HEK293 (cell line): Measurements from ENCODE around the gene QRFPR.

ENCODE experiments used
- CTCF ChIA-PET: fragments of 350-600 bp; formaldehyde crosslinking; extraction: SDS; loops from one replicate; lab custom pipeline; 2021; ENCODE audit warnings: antibody characterized with exemption; lab: Yijun Ruan, JAX
- POLR2A ChIA-PET: fragments of 300-600 bp; formaldehyde crosslinking; extraction: SDS; loops from one replicate; lab custom pipeline; 2020; ENCODE audit warnings: antibody characterized with exemption, inconsistent platforms; lab: Yijun Ruan, JAX
- H3K27ac ChIP-seq: fragments of 200-500 bp; sonication (Bioruptor generic); 2 replicates; pipeline ENCODE4 v1.5.1; 2014; ENCODE audit warnings: low read depth, low read length, control low read depth, inconsistent platforms; ENCODE audit errors: extremely low read depth
- H3K36me3 ChIP-seq, 2 experiments: fragments of 200-500 bp in 1 of 2; sonication (Bioruptor generic) in 1 of 2; 1 replicate in 1 of 2; 2 replicates in 1 of 2; pipeline ENCODE4 v1.5.1; 2014 to 2017; ENCODE audit warnings: inconsistent platforms in 2 of 2, low read length in 2 of 2; ENCODE audit not compliant: control insufficient read depth in 2 of 2, insufficient read depth in 1 of 2
- H3K4me1 ChIP-seq: fragments of 200-500 bp; sonication (Bioruptor generic); 2 replicates; pipeline ENCODE4 v1.5.1; 2014; ENCODE audit warnings: mild to moderate bottlenecking, low read length, inconsistent platforms; ENCODE audit not compliant: control insufficient read depth, insufficient read depth
- H3K4me3 ChIP-seq: 2 replicates; pipeline ENCODE4 v1.5.1; 2011; ENCODE audit warnings: low read depth, mild to moderate bottlenecking, control low read depth, low read length, moderate library complexity
- H3K9me3 ChIP-seq: fragments of 200-500 bp; sonication (Bioruptor generic); 2 replicates; pipeline ENCODE4 v1.5.1; 2014; ENCODE audit warnings: low read depth, low read length, inconsistent platforms; ENCODE audit not compliant: control insufficient read depth, insufficient read depth
- CTCF ChIP-seq: fragments of 450-650 bp; formaldehyde crosslinking; IDR thresholded peaks from 2 replicates; pipeline ENCODE4 v1.5.1; 2016; ENCODE audit warnings: missing biosample characterization, missing genetic modification characterization
- GLIS2 ChIP-seq: fragments of 450-650 bp; formaldehyde crosslinking; IDR thresholded peaks from 2 replicates; pipeline ENCODE4 v1.5.1; 2016; ENCODE audit warnings: missing biosample characterization, missing genetic modification characterization
- MYNN ChIP-seq: fragments of 450-650 bp; formaldehyde crosslinking; IDR thresholded peaks from 2 replicates; pipeline ENCODE4 v1.5.1; 2016; ENCODE audit warnings: missing biosample characterization, missing genetic modification characterization, borderline replicate concordance
- REST ChIP-seq: fragments of 450-650 bp; formaldehyde crosslinking; IDR thresholded peaks from 2 replicates; pipeline ENCODE4 v1.5.1; 2016; ENCODE audit warnings: missing biosample characterization, missing genetic modification characterization
- SCRT1 ChIP-seq: fragments of 450-650 bp; formaldehyde crosslinking; IDR thresholded peaks from 2 replicates; pipeline ENCODE4 v1.5.1; 2016; ENCODE audit warnings: missing biosample characterization, missing genetic modification characterization, borderline replicate concordance
- SCRT2 ChIP-seq: fragments of 450-650 bp; formaldehyde crosslinking; IDR thresholded peaks from 2 replicates; pipeline ENCODE4 v1.5.1; 2016; ENCODE audit warnings: missing biosample characterization, missing genetic modification characterization
- YY2 ChIP-seq: fragments of 450-650 bp; formaldehyde crosslinking; IDR thresholded peaks from 2 replicates; pipeline ENCODE4 v1.5.1; 2016; ENCODE audit warnings: missing biosample characterization, missing genetic modification characterization
- ZBTB26 ChIP-seq: fragments of 450-650 bp; formaldehyde crosslinking; optimal IDR thresholded peaks from 2 replicates; pipeline ENCODE3; 2016; ENCODE audit warnings: missing biosample characterization, mild to moderate bottlenecking, missing genetic modification characterization
- ZNF148 ChIP-seq: fragments of 450-650 bp; formaldehyde crosslinking; IDR thresholded peaks from 2 replicates; pipeline ENCODE4 v1.5.0; 2017; ENCODE audit warnings: missing biosample characterization, missing genetic modification characterization, borderline replicate concordance
- ZNF214 ChIP-seq: fragments of 450-650 bp; formaldehyde crosslinking; IDR thresholded peaks from 2 replicates; pipeline ENCODE4 v1.5.1; 2017; ENCODE audit warnings: missing biosample characterization, mild to moderate bottlenecking, missing genetic modification characterization, borderline replicate concordance
- ZNF324 ChIP-seq: fragments of 450-650 bp; formaldehyde crosslinking; IDR thresholded peaks from 2 replicates; pipeline ENCODE4 v1.5.1; 2016; ENCODE audit warnings: missing biosample characterization, missing genetic modification characterization
- ZNF362 ChIP-seq: fragments of 450-650 bp; formaldehyde crosslinking; IDR thresholded peaks from 2 replicates; pipeline ENCODE4 v1.5.1; 2016; ENCODE audit warnings: missing biosample characterization, missing genetic modification characterization
- ZNF513 ChIP-seq: fragments of 450-650 bp; IDR thresholded peaks from 2 replicates; pipeline ENCODE4 v1.5.1; 2018; ENCODE audit warnings: missing biosample characterization, missing genetic modification characterization
- ZNF548 ChIP-seq: fragments of 450-650 bp; formaldehyde crosslinking; IDR thresholded peaks from 2 replicates; pipeline ENCODE4 v1.5.1; 2016; ENCODE audit warnings: missing biosample characterization, missing genetic modification characterization
- ZNF561 ChIP-seq: fragments of 450-650 bp; IDR thresholded peaks from 2 replicates; pipeline ENCODE4 v1.5.1; 2018; ENCODE audit warnings: missing biosample characterization, missing genetic modification characterization, borderline replicate concordance
- ZNF571 ChIP-seq: fragments of 450-650 bp; formaldehyde crosslinking; IDR thresholded peaks from 2 replicates; pipeline ENCODE4 v1.5.0; 2017; ENCODE audit warnings: missing biosample characterization, missing genetic modification characterization
- ZNF747 ChIP-seq: fragments of 450-650 bp; formaldehyde crosslinking; IDR thresholded peaks from 2 replicates; pipeline ENCODE4 v1.5.1; 2016; ENCODE audit warnings: missing biosample characterization, missing genetic modification characterization
- ZNF830 ChIP-seq: fragments of 450-650 bp; IDR thresholded peaks from 2 replicates; pipeline ENCODE4 v1.5.0; 2018; ENCODE audit warnings: missing biosample characterization, missing genetic modification characterization, low read depth, mild to moderate bottlenecking, moderate library complexity
- TF ChIP-seq, protein P1 (sequence below): fragments of 450-650 bp; formaldehyde crosslinking; IDR thresholded peaks from 2 replicates; pipeline ENCODE4 v1.5.1; 2016; ENCODE audit warnings: missing biosample characterization, missing genetic modification characterization
- TF ChIP-seq, protein P2 (sequence below): fragments of 450-650 bp; formaldehyde crosslinking; IDR thresholded peaks from 2 replicates; pipeline ENCODE4 v1.5.1; 2016; ENCODE audit warnings: missing biosample characterization, missing genetic modification characterization, low read depth

Gene QRFPR

DNA sequence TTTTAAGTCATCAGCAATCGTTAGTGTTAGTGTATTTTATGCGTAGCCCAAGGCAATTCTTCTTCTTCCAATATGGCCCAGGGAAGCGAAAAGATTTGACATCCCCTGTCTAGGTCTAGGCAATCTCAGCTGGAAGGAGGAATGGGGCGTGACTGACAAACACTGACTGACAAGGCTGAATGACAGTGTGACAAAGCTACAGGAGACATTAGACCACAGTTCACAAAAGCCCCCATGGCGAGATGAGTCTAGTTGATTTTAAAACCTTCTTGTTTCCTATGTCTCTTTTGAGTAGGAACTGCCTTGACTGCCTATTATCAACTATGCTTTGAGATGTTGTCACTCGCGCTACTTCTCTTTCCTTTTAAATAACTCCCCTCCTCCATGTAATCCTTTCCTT, 42.3 kb downstream of the QRFPR start (continued):
- TF ChIP-seq ZNF148 (tag by site-specific recombination) (no peak), ZNF571 (tag by site-specific recombination) (no peak), YY2 (tag by site-specific recombination) (no peak), SCRT1 (tag by site-specific recombination) (no peak), ZNF747 (tag by site-specific recombination) (no peak), ZNF548 (tag by site-specific recombination) (no peak), SCRT2 (no peak)
- TF ChIP-seq, protein P1, sequence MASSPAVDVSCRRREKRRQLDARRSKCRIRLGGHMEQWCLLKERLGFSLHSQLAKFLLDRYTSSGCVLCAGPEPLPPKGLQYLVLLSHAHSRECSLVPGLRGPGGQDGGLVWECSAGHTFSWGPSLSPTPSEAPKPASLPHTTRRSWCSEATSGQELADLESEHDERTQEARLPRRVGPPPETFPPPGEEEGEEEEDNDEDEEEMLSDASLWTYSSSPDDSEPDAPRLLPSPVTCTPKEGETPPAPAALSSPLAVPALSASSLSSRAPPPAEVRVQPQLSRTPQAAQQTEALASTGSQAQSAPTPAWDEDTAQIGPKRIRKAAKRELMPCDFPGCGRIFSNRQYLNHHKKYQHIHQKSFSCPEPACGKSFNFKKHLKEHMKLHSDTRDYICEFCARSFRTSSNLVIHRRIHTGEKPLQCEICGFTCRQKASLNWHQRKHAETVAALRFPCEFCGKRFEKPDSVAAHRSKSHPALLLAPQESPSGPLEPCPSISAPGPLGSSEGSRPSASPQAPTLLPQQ (tag by site-specific recombination) = no peak

DNA sequence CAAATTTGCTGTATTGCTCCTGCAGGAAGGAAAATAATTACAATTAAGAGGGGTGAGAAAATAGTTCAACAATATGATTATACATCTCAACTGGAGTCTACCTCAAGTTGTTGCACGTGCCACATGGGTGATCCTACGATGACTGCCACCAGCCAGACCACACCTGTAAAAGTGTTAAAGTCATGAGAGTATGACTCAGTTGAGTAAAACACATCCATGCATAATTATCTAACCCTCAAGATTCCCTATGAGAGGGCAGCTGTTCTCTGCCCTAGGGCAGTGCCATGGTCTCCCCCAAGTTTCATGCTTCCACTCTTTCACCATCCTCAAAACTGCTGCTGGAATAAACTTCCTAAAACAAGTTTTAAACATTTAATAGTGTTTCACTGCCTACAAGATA, 44.1 kb downstream of the QRFPR start:
- no peaks in the 10 kb centered on the region for H3K9me3 ChIP-seq
- no peaks in the 10 kb centered on the region for H3K4me1 ChIP-seq
- no peak overlapping the region for H3K27ac ChIP-seq
- ChIA-PET POLR2A (no interaction called here), CTCF (interaction anchor here (0.7 kb wide), 1 partner anchor 1003 kb away, joined by 3 read pairs; no protein-coding TSS in a partner anchor)
- H3K36me3 ChIP-seq = no peaks in the 10 kb centered on the region
- no peak overlapping the region for H3K4me3 ChIP-seq
- TF ChIP-seq CTCF (tag by site-specific recombination) (no peak), ZNF561 (tag by site-specific recombination) (no peak), SCRT1 (tag by site-specific recombination) (no peak), MYNN (tag by site-specific recombination) (no peak), ZNF324 (tag by site-specific recombination) (no peak), ZBTB26 (tag by site-specific recombination) (no peak), ZNF214 (no peak), ZNF513 (no peak), ZNF362 (tag by site-specific recombination) (no peak), REST (tag by site-specific recombination) (no peak), GLIS2 (no peak), ZNF830 (tag by site-specific recombination) (no peak)
- TF ChIP-seq, protein P2, sequence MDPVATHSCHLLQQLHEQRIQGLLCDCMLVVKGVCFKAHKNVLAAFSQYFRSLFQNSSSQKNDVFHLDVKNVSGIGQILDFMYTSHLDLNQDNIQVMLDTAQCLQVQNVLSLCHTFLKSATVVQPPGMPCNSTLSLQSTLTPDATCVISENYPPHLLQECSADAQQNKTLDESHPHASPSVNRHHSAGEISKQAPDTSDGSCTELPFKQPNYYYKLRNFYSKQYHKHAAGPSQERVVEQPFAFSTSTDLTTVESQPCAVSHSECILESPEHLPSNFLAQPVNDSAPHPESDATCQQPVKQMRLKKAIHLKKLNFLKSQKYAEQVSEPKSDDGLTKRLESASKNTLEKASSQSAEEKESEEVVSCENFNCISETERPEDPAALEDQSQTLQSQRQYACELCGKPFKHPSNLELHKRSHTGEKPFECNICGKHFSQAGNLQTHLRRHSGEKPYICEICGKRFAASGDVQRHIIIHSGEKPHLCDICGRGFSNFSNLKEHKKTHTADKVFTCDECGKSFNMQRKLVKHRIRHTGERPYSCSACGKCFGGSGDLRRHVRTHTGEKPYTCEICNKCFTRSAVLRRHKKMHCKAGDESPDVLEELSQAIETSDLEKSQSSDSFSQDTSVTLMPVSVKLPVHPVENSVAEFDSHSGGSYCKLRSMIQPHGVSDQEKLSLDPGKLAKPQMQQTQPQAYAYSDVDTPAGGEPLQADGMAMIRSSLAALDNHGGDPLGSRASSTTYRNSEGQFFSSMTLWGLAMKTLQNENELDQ (tag by site-specific recombination) = no peak
